HG02571 (cell line): Measurements from ENCODE around the gene INF2.

Experiments used
- ATAC-seq: cut with Tn5 transposase; IDR thresholded peaks from one replicate; pipeline ENCODE4 v1.9.1; 2021; ENCODE audit warnings: mild to moderate bottlenecking, moderate library complexity; ENCODE audit not compliant: unreplicated experiment

Gene INF2

GRCh38 chr14:104687601-104688504 lies 1.6 kb upstream of the INF2 start:
- ATAC-seq = no peak

GRCh38 chr14:104688505-104689108 lies 811 bp upstream of the INF2 start:
- no peak for ATAC-seq

- no peak for ATAC-seq
Measured at GRCh38 chr14:104689881-104690711, 678 bp downstream of the INF2 start.

GRCh38 chr14:104690861-104691455 lies 1.5 kb downstream of the INF2 start:
- no peak for ATAC-seq

- ATAC-seq = no peak
Measured at GRCh38 chr14:104691546-104692260, 2.3 kb downstream of the INF2 start.

- no peak for ATAC-seq
Measured at GRCh38 chr14:104692261-104692938, 3.0 kb downstream of the INF2 start.

GRCh38 chr14:104692939-104693315 lies 3.5 kb downstream of the INF2 start:
- ATAC-seq = no peak

GRCh38 chr14:104693482-104694431 lies 4.3 kb downstream of the INF2 start:
- no peak for ATAC-seq

- no peak for ATAC-seq
Measured at GRCh38 chr14:104694475-104694950, 5.1 kb downstream of the INF2 start.

- ATAC-seq = no peak
Measured at GRCh38 chr14:104694991-104695659, 5.7 kb downstream of the INF2 start.

- ATAC-seq = no peak
Measured at GRCh38 chr14:104695660-104696000, 6.2 kb downstream of the INF2 start.

GRCh38 chr14:104696671-104697316 lies 7.4 kb downstream of the INF2 start:
- no peak for ATAC-seq

GRCh38 chr14:104697317-104697703 lies 7.9 kb downstream of the INF2 start:
- ATAC-seq = no peak

GRCh38 chr14:104697892-104698583 lies 8.6 kb downstream of the INF2 start:
- ATAC-seq = no peak

- ATAC-seq = no peak
Measured at GRCh38 chr14:104698688-104699425, 9.4 kb downstream of the INF2 start.

GRCh38 chr14:104699426-104699748 lies 10.0 kb downstream of the INF2 start:
- ATAC-seq = no peak

GRCh38 chr14:104700225-104700651 lies 10.8 kb downstream of the INF2 start:
- ATAC-seq = no peak
